Dedifferentiated amniotic fluid mesenchymal stem cell (primary cell): Measurements from ENCODE around the gene RMND5B.
"Not testable (repeated sequence)": the region's sequence is repeated elsewhere in the genome, so short reads cannot be mapped to it uniquely, and the experiment has no call there.

Source experiments
- DNase-seq: peaks from one replicate; pipeline ENCODE4 v3.0.0-alpha.2; 2016; ENCODE audit errors: extremely low spot score

RMND5B gene

DNA sequence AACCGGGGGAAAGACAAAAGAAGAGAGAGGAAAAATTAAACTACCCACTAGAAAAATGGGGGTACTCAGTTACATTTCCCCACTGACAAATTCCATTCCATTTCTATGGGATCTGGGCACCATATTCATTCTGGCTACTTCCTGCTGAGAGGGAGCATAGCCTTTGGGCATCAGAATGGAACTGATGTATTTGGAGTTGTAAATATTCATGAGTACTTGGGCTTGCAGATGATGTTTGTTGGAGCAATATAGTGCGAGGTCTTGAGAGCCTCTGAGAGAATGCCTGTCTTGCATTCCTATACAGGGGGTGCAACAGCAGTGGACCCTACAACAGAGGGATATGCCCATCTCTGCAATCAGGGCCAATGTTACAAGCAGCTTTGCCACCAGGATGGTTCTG lies 39.6 kb downstream of the RMND5B start:
- no peak for DNase-seq

DNA sequence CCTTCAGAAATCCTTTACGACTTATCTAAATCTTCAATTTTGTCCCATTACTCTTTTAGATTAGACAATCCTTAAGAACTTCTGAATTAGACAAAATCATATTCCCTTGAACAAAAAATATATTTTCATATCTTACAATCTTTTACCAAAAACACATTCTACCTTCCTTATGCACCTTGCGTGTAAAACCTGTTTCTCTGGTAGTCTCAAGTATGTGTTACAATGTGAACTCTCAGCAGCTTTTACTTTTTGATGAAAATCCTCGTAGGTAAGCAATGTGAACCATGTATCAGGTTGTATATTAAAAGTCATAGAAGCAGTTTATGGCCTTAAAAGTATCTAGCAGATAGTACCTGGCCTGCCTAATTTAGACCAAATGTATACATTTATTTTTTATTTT lies 43.6 kb downstream of the RMND5B start:
- DNase-seq = no peak

DNA sequence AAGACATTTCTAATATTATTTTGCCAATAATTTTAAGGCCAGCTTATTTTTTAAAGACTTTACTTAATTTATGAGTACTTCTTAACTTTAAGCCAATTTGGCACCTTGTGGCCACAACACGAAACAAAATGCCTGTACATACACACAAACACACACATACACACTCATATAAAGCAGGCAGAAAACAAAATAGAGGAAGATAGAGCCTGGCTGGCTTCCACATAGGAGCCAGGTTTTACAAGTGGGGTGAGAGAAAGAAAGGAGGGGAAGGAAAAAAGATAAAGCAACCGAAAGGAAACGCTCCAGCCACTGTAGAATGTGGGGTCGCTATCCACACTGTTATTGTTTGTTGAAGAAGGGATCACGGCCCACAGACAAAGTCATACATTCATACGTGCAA lies 46.0 kb downstream of the RMND5B start:
- DNase-seq = no peak

DNA sequence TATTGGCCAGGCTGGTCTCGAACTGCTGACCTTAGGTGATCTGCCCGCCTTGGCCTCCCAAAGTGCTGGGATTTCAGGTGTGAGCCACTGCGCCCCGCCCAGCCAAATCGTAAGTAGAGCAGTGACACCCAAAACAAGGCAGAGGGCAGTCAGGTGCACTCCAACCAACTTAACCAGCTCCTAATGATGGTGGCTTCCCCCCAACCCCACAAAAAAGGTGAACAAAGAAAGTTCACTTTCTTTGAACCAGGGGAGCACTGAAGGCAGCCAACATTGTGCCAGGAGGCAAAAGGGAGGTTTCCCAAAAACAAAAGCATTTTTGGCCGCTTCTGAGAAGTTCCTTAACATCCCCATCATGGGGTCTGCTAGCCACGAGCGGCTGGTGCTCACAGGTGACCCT lies 46.8 kb downstream of the RMND5B start:
- no peak for DNase-seq

DNA sequence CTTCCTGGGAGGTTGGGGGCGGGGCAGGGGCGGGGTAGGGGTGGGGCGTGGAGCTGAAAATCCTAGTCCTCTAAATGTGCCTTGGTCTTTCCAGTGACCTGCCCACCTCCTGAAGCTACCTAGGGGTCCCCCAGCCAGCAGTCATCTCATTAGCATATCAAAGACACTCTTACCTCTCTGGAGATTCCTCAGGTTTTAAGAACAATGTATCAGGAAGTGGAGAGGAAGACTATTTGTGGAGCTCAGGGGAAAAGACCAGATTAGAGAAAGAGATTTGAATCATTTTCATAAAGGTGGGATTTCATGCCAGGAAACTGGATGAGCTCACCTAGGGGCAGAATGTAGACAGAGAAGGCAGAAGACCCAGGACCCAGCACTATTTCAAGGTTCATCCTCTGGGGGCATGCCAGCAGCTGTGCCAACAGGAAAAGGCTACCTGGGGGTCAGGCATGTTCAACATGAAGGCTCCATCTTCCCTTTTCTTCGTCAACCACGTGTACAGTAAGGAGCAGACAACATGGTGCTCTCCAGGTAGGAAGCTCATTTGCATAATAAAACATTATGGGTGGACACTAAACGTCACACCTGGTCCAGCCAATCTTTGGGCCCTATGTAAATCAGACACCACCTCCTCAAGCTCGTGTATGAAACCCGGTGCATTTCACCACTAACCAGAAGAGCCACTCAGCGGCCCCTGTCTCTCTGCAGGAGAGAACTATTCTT lies 49.5 kb downstream of the RMND5B start:
- no peak for DNase-seq

DNA sequence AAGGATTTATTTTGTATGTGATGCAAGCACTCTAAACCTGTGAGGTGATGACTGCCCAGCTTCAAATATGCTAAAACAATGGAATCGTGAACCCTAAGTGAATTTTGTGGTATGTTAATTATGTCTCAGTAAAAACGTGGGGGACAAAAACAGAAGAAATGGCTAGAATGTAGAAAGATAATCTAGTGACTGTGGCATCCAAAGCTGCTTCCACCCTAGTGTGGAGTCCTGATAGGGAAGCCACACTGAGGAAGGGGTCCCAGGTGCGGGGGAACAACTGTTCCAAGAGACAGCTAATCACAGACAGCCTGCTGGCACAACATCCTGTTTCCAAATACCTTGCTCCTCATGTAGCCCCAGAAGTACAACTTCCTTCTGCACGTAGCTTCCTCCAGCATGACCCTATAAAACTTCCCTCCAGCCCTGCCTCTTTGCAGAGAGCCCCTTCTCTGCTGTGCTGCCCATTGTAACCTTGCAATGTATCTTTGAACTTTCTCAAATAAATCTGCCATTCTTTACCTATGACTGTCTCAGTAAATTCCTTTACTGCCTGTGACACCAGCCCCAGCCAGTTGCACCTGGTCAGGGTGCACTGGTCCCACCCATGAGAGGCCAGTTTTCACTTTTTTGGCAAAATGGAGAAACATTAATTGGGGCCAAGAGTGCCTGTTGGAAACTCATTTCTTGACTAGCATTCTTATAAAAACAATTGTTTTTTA lies 51.5 kb downstream of the RMND5B start:
- no peak for DNase-seq

DNA sequence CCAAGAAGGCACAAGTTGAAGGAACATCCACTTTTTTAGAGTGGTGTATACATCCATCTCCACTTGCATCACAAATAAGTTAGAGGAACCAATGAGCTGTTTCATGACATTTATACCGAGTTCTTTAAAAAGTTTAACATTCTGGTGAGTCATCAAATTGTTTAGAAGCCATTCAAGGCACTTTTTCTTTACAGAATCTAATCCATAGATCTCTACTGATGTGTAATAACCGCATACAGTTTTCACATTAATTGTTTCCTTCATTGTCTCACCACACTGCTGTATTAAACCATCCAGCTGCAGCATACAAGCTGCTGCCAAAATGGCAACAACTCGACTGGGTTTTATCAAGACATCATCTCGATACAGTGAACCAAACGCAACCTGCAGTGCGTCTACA lies 55.6 kb downstream of the RMND5B start:
- no peak for DNase-seq

DNA sequence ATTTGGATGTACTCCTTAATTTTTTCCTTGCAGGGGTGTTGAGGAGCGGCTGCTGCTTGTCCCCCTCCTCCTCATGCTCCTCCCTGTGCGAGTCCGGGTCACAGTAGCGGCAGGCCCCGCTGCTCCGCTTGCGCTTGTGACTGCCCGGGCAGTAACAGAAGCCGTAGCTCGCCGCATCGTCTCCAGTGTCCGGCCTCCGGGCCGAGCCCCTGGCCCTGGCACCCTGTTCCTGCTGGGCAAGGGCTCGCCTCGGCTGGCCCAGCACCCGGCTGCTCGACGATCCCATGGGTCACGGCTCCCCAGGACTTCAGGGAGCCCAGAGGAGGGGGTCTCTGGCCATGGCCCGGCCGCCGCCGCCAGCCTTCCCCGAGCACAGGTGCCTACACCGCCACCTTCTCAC lies 56.2 kb downstream of the RMND5B start, which contains the start of gene GMCL2:
TSS of gene GMCL2 (minus strand) at position 358 of the 400 bp plus-strand sequence. CDS start at position 286, 72 bp downstream.
- DNase-seq = no peak

DNA sequence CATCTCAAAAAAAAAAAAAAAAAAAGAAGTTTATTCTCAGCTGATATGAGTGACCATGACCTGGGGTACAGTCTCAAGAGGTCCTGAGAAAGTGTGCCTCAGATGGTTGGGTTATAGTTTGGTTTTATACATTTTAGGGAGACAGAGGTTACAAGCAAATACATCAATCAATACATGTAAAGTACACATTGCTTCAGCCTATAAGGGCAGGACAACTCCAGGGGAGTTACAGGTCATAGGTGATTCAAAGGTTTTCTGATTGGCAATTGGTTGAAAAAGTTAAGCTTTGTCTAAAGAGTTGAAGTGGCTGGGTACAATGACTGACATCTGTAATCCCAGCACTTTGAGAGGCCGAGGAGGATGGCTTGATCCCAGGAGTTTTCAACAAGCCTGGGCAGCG lies 58.6 kb downstream of the RMND5B start:
- DNase-seq = no peak

DNA sequence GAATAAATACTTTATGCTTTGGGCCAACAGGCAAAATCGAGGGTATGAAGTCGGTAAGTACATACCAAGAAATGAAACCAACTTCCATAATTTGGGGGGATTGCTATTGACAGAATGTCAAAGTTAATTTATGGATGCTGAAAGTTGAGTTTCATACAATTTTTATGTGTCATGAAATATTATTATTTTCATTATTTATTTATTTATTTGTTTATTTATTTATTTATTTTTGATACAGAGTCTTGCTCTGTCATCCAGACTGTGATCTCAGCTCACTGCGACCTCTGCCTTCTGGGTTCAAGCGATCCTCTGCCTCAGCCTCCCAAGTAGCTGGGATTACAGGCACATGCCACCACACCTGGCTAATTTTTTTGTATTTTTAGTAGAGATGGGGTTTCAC lies 60.8 kb downstream of the RMND5B start:
- DNase-seq = no peak

DNA sequence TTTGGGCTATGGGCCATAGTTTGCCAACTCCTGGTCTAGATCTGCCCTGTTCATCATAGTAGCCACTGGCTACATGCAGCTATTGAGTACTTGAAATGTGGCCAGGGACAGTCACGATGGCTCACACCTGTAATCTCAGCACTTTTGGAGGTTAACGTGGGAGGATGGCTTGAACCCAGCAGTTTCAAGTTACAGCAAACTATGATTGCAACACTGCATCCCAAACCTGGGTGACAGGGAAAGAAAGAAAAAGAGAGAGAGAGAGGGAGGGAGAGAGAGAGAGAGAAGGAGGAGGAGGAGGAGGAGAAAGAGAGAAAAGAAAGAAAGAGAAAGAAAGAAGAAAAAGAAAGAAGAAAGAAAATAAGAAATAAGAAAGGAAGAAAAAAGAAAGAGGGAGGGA lies 61.4 kb downstream of the RMND5B start:
- no peak for DNase-seq

DNA sequence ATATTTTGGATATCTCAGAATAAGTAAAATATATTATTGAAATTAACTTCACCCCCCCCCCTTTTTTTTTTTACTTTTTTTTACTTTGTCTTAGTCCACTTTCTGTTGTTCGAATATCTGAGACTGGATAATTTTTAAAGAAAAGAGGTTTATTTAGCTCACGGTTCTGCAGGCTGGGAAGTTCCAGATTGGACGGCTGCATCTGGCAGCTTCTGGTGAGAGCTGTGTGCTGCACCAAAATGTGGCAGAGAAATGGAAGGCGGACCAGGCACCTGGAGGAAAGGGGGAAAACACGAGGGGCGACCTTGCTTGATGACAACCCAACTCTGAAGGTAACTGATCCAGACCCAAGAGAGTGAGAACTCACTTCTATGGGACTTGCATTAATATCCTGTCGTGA lies 62.0 kb downstream of the RMND5B start:
- DNase-seq = no peak

DNA sequence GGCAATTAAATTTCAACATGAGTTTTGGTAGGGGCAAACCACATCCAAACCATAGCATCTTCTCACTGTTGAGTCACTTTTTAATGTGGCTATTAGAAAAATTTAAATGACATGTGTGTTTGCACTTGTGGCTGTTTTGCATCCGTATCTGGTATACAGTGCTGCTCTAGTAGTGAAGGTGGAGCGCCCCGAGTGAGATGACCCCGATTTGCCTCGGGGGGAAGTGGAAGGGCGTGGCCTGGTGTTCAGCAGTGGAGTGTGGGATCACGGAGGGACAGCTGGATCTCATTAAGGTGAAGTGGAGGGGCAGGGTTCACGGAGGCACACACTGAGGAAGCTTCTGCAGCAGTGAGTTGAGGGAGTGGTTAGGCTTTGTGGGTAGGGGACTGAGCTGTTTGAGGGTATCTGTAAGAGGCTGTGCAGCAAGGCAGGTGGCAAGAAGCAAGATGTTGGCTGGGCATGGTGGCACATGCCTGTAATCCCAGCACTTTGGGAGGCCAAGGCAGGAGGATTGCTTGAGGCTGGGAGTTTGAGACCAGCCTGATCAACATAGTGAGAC lies 62.5 kb downstream of the RMND5B start:
- DNase-seq = no peak

DNA sequence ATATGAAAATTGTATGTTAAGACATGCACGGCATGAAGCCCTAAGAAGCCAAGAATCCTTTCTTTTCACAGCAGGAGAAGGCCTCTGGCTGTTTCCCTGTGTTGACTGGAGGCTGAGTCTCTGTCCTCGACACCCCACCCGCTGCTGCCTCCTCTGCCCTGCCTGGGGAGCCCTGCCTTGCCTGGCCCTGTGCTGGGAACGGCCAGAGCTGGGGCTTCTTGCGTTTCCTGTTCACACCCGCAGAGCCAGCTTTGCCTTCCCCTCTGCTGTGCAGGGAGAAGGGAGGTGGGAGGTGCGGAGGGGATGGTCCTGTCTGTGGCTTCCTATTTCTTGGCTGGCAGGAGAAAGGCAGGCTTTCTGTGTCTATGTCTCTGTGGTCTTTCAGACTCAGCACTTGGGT lies 63.2 kb downstream of the RMND5B start:
- no peak for DNase-seq

DNA sequence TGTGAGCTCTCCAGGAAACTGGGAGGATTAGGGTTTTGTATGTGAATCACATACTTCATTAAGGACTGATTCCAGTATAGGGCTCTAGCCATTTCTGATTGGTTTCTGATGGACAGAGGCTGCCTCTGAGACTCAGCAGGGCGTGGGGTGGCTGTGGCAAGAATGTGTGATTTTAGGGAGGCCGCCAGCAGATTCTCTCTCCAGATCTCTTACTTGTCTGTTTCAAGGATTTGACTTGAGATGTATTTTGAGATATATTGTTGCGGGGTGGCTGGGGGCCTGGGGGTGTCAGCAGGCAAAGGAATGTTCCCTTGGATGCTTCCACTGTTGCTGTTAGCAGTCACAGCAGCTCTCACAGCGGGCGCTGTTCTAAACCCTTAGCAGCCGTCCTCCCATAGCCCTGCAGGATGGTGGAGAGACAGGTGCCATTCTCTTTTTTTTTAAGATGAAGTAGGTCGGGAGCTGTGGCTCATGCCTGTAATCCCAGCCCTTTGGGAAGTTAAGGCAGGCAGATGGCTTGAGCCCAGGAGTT lies 65.5 kb downstream of the RMND5B start:
- no peak for DNase-seq

DNA sequence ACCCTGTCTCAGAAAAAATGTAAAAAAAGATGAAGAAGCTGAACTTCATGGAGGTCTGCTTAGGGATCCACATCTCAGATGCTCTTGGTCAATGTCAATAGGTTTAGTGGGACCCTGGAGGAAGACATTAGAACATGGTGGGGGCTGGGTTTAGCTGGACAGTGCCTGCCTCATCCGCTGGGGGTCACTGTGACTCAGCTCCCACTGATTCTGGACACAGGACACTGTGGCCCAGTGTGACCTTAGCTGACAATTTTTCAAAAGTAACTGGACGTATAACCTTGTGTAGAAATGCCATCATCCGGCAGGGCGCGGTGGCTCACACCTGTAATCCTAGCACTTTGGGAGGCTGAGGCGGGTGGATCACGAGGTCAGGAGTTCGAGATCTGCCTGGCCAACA lies 66.2 kb downstream of the RMND5B start:
- no peak for DNase-seq

DNA sequence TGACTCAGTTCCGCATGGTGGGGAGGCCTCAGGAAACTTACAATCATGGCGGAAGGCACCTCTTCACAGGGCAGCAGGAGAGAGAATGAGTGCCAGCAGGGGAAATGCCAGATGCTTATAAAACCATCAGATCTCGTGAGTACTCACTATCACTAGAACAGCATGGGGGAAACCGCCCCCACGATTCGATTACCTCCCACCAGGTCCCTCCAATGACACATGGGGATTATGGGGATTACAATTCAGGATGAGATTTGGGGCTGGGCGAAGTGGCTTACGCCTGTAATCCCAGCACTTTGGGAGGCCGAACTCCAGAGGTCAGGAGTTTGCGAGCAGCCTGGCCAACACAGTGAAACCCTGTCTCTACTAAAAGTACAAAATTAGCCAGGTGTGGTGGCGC lies 67.3 kb downstream of the RMND5B start:
- not testable (repeated sequence) for DNase-seq

DNA sequence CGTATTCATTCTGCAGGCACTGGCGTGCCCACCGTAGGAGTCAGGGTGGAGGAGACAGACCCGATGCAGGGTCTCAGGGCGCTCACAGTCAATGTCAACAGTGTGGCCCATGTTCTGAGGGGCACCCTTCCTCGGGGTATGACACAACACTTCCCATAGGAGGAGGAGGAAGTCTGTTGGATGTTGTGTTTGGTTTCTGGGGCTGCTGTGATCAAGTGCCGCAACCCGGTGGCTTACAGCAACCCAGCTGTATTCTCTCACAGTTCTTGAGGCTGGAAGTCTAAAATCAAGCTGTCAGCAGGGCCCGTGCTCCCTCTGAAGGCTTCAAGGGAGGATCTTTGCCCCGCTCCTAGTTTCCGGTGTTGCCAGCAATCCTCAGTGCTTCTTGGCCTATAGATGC lies 67.9 kb downstream of the RMND5B start:
- no peak for DNase-seq

DNA sequence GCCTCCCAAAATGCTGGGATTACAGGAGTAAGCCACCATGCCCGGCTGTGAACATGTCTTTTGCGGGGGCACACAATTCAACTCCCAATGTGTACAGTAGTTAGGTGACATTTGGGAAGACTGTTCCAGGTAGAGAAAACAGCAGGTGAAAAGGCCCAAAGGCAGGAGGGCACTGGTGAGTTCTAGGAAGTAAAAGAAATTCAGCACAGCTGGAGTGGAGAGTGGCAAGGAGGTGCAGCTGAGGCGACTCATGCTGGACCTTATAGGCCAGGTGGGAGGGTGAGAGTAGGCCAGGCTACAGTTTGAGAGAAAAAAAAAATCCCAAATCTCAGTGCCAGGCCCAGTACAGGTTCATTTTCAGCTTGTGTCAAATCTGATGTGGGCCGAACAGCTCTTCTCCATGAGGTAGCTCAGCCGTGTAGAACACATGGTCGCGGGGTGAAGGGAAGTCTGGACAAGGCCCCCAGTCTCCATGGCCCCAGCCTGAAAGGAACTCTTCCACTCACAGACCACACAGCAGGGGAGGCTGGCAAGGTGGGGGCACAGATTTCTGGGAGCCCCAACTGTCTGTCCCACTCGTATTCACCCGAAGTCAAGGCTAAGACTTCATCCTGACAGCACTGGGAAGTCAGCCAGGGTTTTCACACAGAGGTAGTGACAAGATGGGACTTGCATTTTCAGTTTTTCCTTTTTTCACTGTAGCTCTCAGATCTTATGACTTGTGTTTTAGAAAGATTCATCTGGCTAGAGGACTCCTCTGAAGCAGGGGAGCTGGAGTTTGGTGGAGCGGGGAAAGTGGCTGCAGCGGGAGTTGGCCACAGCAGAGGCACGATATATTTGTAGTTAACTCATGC lies 69.0 kb downstream of the RMND5B start:
- DNase-seq = no peak
